HFFc6 (cell line): ENCODE results near the gene HACE1. TPM values are rescaled to one million over a fixed set of nuclear protein-coding genes. Genes with fewer than 3 reads are reported as not detected.
"Not testable (repeated sequence)": the region's sequence is repeated elsewhere in the genome, so short reads cannot be mapped to it uniquely, and the experiment has no call there.

Source experiments
- DNase-seq: peaks from one replicate; pipeline ENCODE4 v3.0.0-alpha.2; 2018
- H3K27ac Mint-ChIP-seq: 2 replicates; pipeline ENCODE4 v1.8.0; 2020; ENCODE audit warnings: mild to moderate bottlenecking, mixed read lengths
- H3K27me3 Mint-ChIP-seq: 2 replicates; pipeline ENCODE4 v1.8.0; 2021; ENCODE audit warnings: mild to moderate bottlenecking, moderate library complexity, mixed read lengths; ENCODE audit not compliant: insufficient read depth
- H3K36me3 Mint-ChIP-seq: 2 replicates; pipeline ENCODE4 v1.8.0; 2021; ENCODE audit warnings: low read depth, mixed read lengths
- H3K4me1 Mint-ChIP-seq: 2 replicates; pipeline ENCODE4 v1.8.0; 2020; ENCODE audit warnings: low read depth, mixed read lengths
- H3K4me3 Mint-ChIP-seq: 2 replicates; pipeline ENCODE4 v1.8.0; 2020; ENCODE audit warnings: mild to moderate bottlenecking, moderate library complexity, mixed read lengths
- H3K9me3 Mint-ChIP-seq: 2 replicates; pipeline ENCODE4 v1.8.0; 2020; ENCODE audit warnings: mild to moderate bottlenecking, mixed read lengths
- CTCF ChIP-seq: fragments of 200-600 bp; sonication (generic); IDR thresholded peaks from 2 replicates; pipeline ENCODE4 v1.5.0; 2021; ENCODE audit warnings: antibody characterized with exemption, mild to moderate bottlenecking
- total RNA-seq, 6 experiments: library from RNA; stranded (reverse); fragmentation: NEBNext Ultra II Directional; extraction: Animal tissue kit (Norgen Biotek cat#: 25700); gene quantifications; 2 replicates in 1 of 6; 3 replicates in 5 of 6; pipeline ENCODE4 v1.2.3, GENCODE V29; 2021

HACE1 gene
- total RNA-seq, 6 experiments from 2014 or later: 7.2 to 8.8 (median 8.5) TPM

DNA sequence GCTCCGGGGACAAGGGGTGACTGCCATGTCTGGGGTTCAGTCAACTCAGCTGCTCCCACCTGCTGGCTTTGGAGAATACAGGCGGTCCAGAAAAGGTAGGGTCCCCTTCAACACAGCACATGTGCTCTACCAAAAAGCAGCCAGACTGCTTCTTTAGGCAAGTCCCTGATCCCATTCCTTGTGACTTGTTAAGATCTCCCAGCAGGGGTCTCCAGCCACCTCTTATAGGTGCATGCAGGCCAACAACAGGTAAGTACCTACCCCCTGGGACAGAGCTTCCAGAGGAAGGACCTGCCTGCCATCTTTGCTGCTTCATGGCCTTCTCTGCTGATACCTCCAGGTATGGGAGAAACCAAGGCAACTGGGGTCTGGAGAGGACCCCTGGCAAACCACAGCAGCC lies 106.5 kb downstream of the HACE1 start:
- no peak overlapping the region for H3K4me3 Mint-ChIP-seq
- no peak overlapping the region for H3K27ac Mint-ChIP-seq
- H3K27me3 Mint-ChIP-seq: no peaks in the 10 kb centered on the region; the same call in 1 of the 2 replicates
- TF ChIP-seq CTCF: no peak
- DNase-seq: no peak
- no peaks in the 10 kb centered on the region for H3K4me1 Mint-ChIP-seq
- H3K9me3 Mint-ChIP-seq: peaks cover 16% of the 10 kb centered on the region
- H3K36me3 Mint-ChIP-seq: peaks cover 44% of the 10 kb centered on the region

DNA sequence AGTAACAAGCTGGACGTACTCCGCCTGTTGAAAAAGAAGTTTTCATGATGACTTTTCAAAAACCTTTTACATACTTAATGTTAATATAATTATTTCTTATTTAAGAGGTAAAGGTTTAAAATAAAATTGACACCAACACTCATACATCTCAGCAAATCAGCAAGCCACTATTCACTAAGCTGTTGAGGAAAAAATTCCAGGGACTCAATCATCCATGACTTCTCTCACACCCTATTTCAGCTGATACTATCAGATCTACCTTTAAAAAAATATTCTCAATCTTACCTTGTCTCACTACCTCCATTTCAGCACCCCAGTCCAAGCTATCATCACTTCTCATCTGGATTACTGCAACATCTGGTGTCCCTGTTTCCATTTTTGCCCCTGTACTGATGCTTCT lies 109.3 kb downstream of the HACE1 start:
- H3K36me3 Mint-ChIP-seq: peaks cover 18% of the 10 kb centered on the region
- H3K27me3 Mint-ChIP-seq: no peaks in the 10 kb centered on the region; the same call in 1 of the 2 replicates
- peaks cover 5% of the 10 kb centered on the region; the same call in 1 of the 2 replicates for H3K4me1 Mint-ChIP-seq
- no peak overlapping the region for H3K27ac Mint-ChIP-seq
- H3K4me3 Mint-ChIP-seq: no peak overlapping the region
- H3K9me3 Mint-ChIP-seq: peaks cover 10% of the 10 kb centered on the region
- no peak for TF ChIP-seq CTCF
- no peak for DNase-seq

- H3K36me3 Mint-ChIP-seq, H3K4me1 Mint-ChIP-seq, H3K27ac Mint-ChIP-seq, DNase-seq, H3K4me3 Mint-ChIP-seq, H3K27me3 Mint-ChIP-seq, H3K9me3 Mint-ChIP-seq: not testable (repeated sequence)
These were observed 120.6 kb downstream of the HACE1 start for GRCh38 chr6:104739124-104739523.

- not testable (repeated sequence) for H3K36me3 Mint-ChIP-seq, DNase-seq, H3K9me3 Mint-ChIP-seq, H3K4me1 Mint-ChIP-seq, H3K27me3 Mint-ChIP-seq, H3K27ac Mint-ChIP-seq, H3K4me3 Mint-ChIP-seq
These were observed 122.2 kb downstream of the HACE1 start for GRCh38 chr6:104737567-104737966.

DNA sequence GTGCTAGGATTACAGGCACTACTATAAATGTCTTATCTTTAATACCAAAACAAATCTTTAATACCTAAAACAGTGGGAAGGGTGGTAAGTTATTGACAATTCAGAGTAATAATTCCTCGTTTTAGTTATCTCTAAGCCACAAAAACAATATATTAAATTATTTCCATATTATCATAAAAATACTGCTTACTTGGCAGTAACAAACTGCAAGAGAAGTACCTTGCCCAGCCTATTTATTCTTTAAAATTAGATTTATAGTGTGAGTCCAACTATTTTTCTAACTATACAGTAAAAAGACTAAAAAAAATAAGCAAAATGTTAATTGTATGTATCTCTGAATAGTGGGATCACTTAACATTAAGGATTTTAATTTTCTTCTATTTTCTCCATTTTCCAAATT lies 123.2 kb downstream of the HACE1 start:
- Mint-ChIP-seq H3K9me3 (no peaks in the 10 kb centered on the region), H3K27ac (no peak overlapping the region), H3K27me3 (no peaks in the 10 kb centered on the region), H3K4me1 (no peaks in the 10 kb centered on the region), H3K36me3 (no peaks in the 10 kb centered on the region), H3K4me3 (no peak overlapping the region)
- TF ChIP-seq CTCF: no peak
- DNase-seq: no peak

- Mint-ChIP-seq H3K9me3 (no peaks in the 10 kb centered on the region), H3K4me1 (peaks cover 7% of the 10 kb centered on the region; the same call in 1 of the 2 replicates)
- no peak for TF ChIP-seq CTCF
These were observed 129.3 kb downstream of the HACE1 start for GRCh38 chr6:104730450-104730849.

GRCh38 chr6:104729433-104729832 lies 130.3 kb downstream of the HACE1 start:
- Mint-ChIP-seq H3K27ac (no peak overlapping the region), H3K4me3 (no peak overlapping the region), H3K36me3 (no peaks in the 10 kb centered on the region), H3K27me3 (no peaks in the 10 kb centered on the region; the same call in 1 of the 2 replicates), H3K4me1 (peaks cover 7% of the 10 kb centered on the region; the same call in 1 of the 2 replicates), H3K9me3 (no peaks in the 10 kb centered on the region)
- DNase-seq: no peak
- TF ChIP-seq CTCF: no peak

More at GRCh38 chr6:104730450-104730849, 129.3 kb downstream of the HACE1 start:
- Mint-ChIP-seq H3K36me3 (no peaks in the 10 kb centered on the region), H3K27me3 (no peaks in the 10 kb centered on the region; the same call in 1 of the 2 replicates), H3K4me3 (no peak overlapping the region), H3K27ac (no peak overlapping the region)
- no peak for DNase-seq
